Hematopoietic multipotent progenitor cell treated with erythropoietin and hydrocortisone succinate and interleukin-3 and kit ligand, for 15 days (in vitro differentiated cells): ENCODE data around the gene CTSS.
"Not testable (repeated sequence)": the region's sequence is repeated elsewhere in the genome, so short reads cannot be mapped to it uniquely, and the experiment has no call there.

Source experiments
- DNase-seq: peaks from one replicate; pipeline ENCODE4 v3.0.0-alpha.2; 2015; ENCODE audit warnings: low spot score

CTSS gene

GRCh38 chr1:150775276-150775675, 9.7 kb upstream of the CTSS start:
- DNase-seq = no peak

DNA sequence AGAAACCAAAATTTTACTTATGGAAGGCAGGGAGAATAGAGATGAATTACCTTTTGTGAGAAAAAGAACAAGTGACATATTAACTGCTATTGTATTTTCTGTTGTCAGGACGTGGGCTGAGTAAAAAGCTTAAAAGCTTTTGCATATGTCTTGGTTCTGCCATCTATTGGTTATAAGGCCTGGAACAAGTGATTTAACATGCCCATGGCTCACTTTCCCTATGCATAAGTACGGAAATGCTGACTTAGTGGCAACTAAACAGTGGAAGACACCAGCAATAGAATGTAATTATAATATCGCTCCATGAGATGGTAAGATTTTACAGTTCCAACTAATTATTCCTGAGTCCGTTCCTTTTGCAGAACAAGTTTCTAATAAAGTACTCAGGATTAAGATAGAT, 6.7 kb upstream of the CTSS start:
- no peak for DNase-seq

GRCh38 chr1:150767704-150768103, 2.1 kb upstream of the CTSS start:
- not testable (repeated sequence) for DNase-seq

DNA sequence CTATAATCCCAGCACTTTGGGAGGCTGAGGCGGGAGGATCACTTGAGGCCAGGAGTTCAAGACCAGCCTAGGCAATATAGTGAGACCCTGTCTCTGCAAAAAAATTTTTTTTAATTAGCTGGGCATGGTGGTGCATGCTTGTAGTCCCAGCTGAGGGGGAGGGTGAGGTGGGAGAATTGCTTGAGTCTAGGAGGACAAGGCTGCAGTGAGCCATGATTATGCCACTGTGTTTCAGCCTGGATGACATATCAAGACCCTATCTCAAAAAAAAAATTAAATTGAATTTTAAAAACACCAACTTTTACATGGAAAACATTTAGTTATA, 361 bp upstream of the CTSS start:
- DNase-seq = not testable (repeated sequence)

DNA sequence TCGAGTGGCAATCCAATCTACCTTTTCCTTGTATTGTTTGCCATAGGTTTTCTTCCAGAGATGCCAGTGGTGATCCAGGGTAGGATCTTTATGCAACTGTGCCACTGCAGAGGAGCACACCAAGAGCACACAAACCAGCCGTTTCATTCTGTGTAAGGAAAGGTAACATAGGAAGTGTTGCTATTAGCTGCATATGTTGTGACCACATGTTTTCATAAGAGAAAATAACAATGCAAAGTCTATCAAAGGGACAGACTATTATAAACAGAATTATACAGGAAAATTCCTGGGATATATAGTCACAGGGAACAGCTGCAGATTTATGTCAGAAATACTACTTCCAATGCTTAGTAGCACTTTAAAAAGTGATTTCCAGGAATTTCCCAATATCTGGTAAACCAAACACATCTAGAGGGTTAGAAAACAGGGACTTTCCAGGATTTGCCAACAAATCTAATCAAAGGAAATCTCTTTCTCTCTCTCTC, 919 bp downstream of the CTSS start:
- DNase-seq = no peak

DNA sequence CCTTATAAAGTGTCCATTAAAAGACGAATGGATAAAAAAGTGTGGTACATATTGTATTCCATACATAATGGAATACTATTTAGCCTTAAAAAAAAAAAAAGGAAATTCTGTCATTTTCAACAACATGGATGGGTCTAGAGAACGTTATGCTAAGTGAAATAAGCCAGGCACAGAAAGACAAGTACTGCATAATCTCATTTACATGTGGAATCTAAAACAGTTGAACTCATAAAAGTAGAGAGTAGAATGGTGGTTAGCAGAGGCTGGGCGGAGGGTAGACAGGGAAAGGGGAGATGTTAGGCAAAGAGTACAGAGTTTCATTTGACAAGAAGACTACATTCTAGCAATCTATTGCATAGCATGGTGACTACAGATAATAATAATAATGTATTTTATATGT, 2.6 kb downstream of the CTSS start:
- no peak for DNase-seq

- DNase-seq = no peak
Measured at GRCh38 chr1:150762552-150762951, 3.0 kb downstream of the CTSS start.

GRCh38 chr1:150761801-150762200, 3.8 kb downstream of the CTSS start:
- no peak for DNase-seq

DNA sequence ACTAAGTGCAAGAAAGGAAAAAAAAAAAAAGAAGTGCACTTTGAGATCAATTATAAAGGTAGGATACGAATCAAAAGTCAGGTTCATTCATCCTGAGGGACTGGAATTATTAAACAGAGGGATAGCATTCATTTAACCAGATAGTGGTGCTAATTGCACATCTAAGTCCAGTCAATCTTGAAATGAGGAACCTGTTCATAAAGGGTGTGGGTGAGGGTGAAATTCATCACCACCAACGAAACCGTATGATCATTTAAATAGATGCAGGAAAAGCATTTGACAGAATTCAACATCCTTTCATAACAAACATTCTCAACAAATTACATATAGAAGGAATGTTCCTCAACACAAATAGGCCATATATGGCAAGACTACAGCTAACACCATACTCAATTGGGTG, 5.6 kb downstream of the CTSS start:
- no peak for DNase-seq

- no peak for DNase-seq
Measured at GRCh38 chr1:150753416-150753815, 12.2 kb downstream of the CTSS start.

GRCh38 chr1:150751443-150751842, 14.1 kb downstream of the CTSS start:
- no peak for DNase-seq

DNA sequence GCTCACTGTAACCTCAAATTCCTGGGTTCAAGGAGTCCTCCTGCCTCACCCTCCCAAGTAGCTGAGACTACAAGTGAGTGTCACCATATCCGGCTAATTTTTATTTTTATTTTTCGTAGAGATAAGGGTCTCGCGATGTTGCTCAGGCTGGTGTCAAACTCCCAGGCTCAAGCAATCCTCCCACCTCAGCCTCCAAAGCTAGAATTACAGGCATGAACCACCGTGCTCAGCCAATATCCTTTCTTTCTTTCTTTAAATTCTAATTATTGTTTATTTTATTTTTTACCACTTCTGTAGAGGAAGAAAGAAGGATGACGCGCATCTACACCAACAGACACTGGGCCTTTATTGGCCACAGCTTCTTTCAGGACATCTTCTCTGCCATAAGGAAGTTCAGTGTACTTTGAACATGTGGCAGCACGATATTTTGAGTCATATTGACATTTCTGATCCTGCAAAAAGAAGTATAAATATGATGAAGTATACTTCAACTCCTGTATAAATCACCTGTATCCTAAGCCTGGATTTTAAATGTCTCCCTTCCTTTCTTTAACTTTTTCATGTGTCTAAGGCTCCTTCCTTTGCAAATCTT, 15.8 kb downstream of the CTSS start:
- no peak for DNase-seq

DNA sequence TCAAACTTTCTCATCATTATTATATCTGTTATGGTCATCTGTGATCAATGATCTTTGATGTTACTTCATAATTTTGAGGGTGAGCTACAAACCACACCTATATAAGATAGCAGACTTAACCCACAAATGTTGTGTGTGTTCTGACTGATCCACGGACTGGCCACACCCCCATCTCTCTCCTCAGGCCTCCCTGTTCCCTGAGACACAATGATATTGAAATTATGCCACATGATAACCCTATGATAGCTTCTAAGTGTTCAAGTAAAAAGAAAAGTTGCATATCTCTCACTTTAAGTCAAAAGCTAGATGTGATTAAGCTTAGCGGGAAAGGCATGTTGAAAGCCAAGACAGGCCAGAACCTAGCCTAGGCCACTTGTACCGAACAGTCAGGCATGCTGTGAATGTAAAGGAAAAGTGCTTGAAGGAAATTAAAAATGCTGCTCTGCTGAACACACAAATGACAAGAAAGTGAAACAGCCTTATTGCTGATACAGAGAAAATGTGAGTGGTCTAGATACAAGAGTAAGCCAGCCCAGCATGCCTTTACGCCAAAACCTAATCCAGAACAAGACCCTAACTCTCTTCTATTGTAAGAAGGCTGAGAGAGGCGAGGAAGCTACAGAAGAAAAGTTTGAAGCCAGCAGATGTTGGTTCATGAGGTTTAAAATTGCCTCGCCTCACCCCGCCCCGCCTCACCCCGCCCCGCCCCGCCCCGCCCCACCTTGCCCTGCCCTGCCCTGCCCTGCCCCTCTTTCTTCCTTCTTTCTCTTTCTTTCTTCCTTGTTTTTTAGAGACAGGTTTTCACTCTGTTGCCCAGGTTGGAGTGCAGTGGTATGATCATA, 16.5 kb downstream of the CTSS start:
- no peak for DNase-seq

DNA sequence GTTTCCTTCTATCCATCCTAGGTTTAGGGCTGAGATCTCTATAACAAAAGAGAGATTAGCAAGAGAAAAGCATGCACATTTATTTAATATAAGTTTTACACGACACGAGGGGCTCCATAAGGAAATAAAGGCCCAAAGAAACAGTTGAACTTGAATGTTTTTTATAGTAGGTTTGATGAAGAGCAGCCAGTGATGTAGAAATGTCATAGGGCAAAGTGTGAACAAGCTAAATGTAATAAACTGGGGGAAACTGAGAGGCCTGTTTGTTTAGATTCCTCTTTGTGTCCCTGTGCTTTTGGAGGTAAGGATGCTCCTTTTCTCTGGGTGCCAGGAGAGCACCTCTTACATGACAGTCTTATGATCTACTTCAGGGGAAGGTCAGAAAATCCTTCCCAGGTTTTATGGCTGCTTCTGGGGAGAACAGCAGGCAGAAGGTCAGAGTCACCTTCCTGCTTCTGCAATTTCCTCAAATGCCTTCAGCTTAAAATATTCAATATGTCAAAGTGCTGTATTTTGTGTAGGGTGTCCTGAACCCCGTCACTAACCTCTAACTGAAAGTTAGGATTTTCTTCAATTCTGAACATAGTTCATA, 35.4 kb downstream of the CTSS start:
- no peak for DNase-seq

DNA sequence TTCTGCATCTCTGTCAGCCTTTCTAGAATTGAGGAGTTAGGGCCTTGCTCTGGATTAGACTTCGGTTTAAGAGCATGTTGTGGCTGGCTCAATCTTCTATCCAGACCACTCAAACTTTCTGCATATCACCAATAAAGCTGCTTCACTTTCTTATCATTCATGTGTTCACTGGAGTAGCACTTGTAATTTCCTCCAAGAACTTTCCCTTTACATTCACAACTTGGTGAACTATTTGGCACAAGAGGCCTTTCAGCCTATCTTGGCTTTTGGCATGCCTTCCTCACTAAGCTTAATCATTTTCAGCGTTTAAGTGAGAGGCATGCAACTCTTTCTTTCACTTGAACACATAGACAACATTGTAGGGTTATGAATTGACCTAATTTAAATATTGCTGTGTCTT, 41.2 kb downstream of the CTSS start:
- no peak for DNase-seq

GRCh38 chr1:150720703-150721102, 44.9 kb downstream of the CTSS start, which contains the start of gene HORMAD1:
Gene HORMAD1 (minus strand): TSS chr1:150720895. CDS start chr1:150719505, 1,390 bp downstream.
- DNase-seq = no peak

DNA sequence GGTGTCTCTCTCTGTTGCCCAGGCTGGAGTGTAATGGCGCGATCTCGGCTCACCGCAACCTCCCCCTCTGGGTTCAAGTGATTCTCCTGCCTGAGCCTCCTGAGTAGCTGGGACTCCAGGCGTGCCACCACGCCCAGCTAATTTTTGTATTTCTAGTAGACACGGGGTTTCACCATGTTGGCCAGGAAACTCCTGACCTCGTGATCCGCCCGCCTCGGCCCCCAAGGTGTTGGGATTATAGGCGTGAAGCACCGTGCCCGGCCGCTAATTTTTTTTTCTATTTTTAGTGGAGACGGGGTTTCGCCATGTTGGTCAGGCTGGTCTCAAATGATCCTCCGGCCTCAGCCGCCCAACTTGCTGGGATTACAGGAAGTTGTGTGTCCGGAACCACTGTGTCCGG, 45.5 kb downstream of the CTSS start:
- no peak for DNase-seq

DNA sequence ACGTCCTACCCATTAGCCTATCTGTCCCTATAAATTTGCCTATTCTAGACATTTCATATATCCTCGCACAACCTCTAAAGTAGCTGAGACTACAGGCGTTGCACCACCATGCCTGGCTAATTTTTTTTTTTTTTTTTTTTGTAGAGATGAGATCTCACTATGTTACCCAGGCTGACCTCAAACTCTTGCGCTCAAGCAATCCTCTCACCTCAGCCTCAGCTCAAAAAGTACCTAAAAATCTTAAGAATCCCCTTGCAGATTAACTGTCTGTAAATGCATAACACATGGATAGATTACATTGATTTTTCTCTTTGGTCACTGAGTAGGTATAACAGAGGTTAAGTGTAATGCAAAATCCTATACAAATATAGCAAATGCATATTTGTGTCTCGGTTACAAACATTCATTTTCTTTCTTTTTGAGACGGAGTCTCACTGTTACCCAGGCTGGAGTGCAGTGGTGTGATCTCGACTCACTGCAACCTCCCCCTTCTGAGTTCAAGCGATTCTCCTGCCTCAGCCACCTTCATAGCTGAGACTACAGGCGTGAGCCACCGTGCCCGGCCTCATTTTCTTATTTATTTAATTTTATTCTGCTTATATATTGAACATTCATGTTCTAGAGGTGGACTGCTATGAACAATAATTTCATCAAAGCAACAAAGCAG, 47.2 kb downstream of the CTSS start:
- no peak for DNase-seq

- DNase-seq = not testable (repeated sequence)
Measured at GRCh38 chr1:150709031-150709430, 56.5 kb downstream of the CTSS start.

DNA sequence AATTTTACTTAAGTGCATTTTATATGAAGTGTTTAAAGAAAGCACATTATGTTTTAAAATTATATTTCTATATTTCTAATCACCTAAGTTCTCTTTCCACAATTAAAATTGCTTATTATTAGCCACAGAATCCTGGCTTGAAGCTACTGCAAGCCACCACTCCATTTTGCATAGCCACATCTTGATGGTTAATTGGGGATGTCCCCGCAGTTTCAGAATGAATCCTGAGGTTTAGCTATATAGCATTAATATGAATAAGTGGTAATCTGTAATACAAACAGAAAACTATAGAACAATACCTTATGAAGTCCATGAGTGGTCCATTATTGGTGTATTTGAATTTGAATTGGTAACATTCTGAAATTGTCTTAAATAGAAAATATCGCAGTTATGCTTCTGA, 57.0 kb downstream of the CTSS start:
- no peak for DNase-seq

DNA sequence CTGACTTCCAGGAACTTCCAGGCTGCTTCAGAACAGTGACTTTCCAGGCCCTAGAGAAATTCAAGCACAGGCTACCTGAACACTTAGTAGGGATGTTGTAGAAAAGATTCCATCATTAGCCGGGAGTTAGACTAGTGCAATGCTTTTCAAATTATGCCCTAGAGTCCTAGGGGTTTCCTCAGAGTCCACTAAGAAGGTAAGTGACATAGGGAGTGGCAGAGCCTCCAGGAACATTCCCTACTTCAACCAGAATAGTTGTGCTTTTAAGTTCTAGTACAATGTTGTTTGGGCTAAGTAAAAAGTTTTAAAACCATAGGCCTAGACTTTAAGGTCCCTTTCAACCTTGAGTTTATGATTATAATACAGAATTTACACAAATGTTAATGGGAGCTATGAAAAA, 59.5 kb downstream of the CTSS start:
- no peak for DNase-seq

GRCh38 chr1:150703427-150703826, 62.2 kb downstream of the CTSS start:
- DNase-seq = no peak
